Hepatocyte (in vitro differentiated cells): Measurements from ENCODE around the gene GFOD1.

ENCODE experiments used
- EZH2 ChIP-seq: fragments of 200-600 bp; sonication (generic); IDR thresholded peaks from 2 replicates; pipeline ENCODE4 v1.6.1; 2016; ENCODE audit warnings: antibody characterized with exemption, mild to moderate bottlenecking, borderline replicate concordance
- TF ChIP-seq, protein P1 (sequence below): fragments of 200-600 bp; sonication (generic); IDR thresholded peaks from 2 replicates; pipeline ENCODE4 v1.5.1; 2016; ENCODE audit warnings: antibody characterized with exemption, mild to moderate bottlenecking; ENCODE audit not compliant: poor library complexity

DNA sequence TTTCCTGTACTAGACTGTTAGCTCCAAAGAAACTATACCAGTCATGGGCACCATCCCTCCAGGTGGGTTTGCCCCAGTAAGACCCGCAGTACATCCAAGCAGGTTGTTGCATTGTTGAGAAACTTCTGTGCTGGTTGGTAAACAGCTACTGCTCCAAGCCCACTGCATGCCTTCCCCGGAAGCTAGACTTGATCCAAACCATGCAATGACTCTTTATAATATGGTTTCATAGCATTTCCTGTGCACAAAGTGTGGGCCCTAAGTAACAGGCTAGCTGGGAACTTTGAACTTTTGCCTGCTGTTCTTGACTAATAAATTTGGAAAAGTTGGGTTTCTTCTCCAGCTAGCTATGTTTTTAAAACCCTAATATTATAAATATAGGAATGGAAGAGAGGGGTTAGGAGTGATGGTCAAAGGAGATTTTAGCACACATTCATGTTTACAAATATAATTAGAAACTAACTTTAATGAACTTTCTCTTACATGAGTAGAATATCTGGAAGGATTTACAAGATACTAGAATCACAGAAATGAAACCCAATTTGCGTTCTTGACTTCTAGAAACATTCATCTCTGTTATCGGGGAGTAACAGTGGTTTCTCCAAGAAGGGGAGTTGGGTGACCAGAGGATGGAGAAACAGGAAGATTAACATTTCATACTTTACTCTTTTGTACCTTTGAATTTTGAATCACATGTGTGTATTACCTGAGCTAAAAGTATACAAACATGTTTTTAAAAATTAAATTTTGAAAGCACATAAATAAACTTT lies 51.7 kb downstream of the GFOD1 start:
- no peak for TF ChIP-seq EZH2
- TF ChIP-seq, protein P1, sequence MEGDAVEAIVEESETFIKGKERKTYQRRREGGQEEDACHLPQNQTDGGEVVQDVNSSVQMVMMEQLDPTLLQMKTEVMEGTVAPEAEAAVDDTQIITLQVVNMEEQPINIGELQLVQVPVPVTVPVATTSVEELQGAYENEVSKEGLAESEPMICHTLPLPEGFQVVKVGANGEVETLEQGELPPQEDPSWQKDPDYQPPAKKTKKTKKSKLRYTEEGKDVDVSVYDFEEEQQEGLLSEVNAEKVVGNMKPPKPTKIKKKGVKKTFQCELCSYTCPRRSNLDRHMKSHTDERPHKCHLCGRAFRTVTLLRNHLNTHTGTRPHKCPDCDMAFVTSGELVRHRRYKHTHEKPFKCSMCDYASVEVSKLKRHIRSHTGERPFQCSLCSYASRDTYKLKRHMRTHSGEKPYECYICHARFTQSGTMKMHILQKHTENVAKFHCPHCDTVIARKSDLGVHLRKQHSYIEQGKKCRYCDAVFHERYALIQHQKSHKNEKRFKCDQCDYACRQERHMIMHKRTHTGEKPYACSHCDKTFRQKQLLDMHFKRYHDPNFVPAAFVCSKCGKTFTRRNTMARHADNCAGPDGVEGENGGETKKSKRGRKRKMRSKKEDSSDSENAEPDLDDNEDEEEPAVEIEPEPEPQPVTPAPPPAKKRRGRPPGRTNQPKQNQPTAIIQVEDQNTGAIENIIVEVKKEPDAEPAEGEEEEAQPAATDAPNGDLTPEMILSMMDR, result no peak
